Measurements from ENCODE around the gene CYS1. TPM values are rescaled to one million over a fixed set of nuclear protein-coding genes. Genes with fewer than 3 reads are reported as not detected.
A peak's percentile ranks its signal among the peaks of the same experiment; 100 is the strongest.
"Not testable (repeated sequence)": the region's sequence is repeated elsewhere in the genome, so short reads cannot be mapped to it uniquely, and the experiment has no call there.

Gene CYS1
- total RNA-seq, 1 donor from 2014 or later: 2.0 TPM

- no peak for DNase-seq
Measured at GRCh38 chr2:10046931-10047330, 33.3 kb downstream of the CYS1 start.

- DNase-seq: no peak
Measured at GRCh38 chr2:10045561-10046355, 34.5 kb downstream of the CYS1 start.

- peak; percentile 60 for DNase-seq
Measured at GRCh38 chr2:10043906-10044601, 36.2 kb downstream of the CYS1 start.

GRCh38 chr2:10043256-10043905 is 36.8 kb downstream of the CYS1 start, which contains the start of gene KLF11:
KLF11 (plus strand) TSS chr2:10043550; CDS start chr2:10043717, 167 bp downstream.
- peak; percentile 74 for DNase-seq

GRCh38 chr2:10042301-10043161 is 37.7 kb downstream of the CYS1 start:
- no peak for DNase-seq

GRCh38 chr2:10041711-10042110 is 38.5 kb downstream of the CYS1 start:
- no peak for DNase-seq

GRCh38 chr2:10039658-10040410 is 40.4 kb downstream of the CYS1 start:
- DNase-seq: peak; percentile 49

- no peak for DNase-seq
Measured at GRCh38 chr2:10038716-10039115, 41.5 kb downstream of the CYS1 start.

GRCh38 chr2:10038123-10038522 is 42.1 kb downstream of the CYS1 start:
- DNase-seq: no peak

- DNase-seq: peak; percentile 76
Measured at GRCh38 chr2:10036095-10036884, 43.9 kb downstream of the CYS1 start.

- DNase-seq: no peak
Measured at GRCh38 chr2:10035633-10036032, 44.6 kb downstream of the CYS1 start.

GRCh38 chr2:10035053-10035422 is 45.2 kb downstream of the CYS1 start:
- DNase-seq: no peak

- DNase-seq: no peak
Measured at GRCh38 chr2:10034333-10035052, 45.7 kb downstream of the CYS1 start.

GRCh38 chr2:10033251-10034006 is 46.8 kb downstream of the CYS1 start:
- DNase-seq: no peak

- no peak for DNase-seq
Measured at GRCh38 chr2:10032746-10033105, 47.5 kb downstream of the CYS1 start.

GRCh38 chr2:10031886-10032745 is 48.1 kb downstream of the CYS1 start:
- no peak for DNase-seq

GRCh38 chr2:10030798-10031197 is 49.4 kb downstream of the CYS1 start:
- DNase-seq: not testable (repeated sequence)

- DNase-seq: no peak
Measured at GRCh38 chr2:10030311-10030736, 49.9 kb downstream of the CYS1 start.
